Osteoblast (primary cell): ENCODE results near the gene KDM6B. TPM values are rescaled to one million over a fixed set of nuclear protein-coding genes. Genes with fewer than 3 reads are reported as not detected.

ENCODE experiments used
- DNase-seq: peaks from one replicate; pipeline ENCODE4 v3.0.0; 2011; ENCODE audit warnings: low spot score, mixed read lengths; ENCODE audit not compliant: insufficient read length; ENCODE audit errors: missing footprints
- H2AFZ ChIP-seq: 2 replicates; pipeline ENCODE4 v1.6.0; 2011; ENCODE audit warnings: mild to moderate bottlenecking, low read length
- H3K27ac ChIP-seq: 2 replicates; pipeline ENCODE4 v1.5.1; 2011; ENCODE audit warnings: mild to moderate bottlenecking, low read depth, low read length, moderate library complexity
- H3K27me3 ChIP-seq: 2 replicates; pipeline ENCODE4 v1.6.0; 2012; ENCODE audit warnings: mild to moderate bottlenecking, control low read depth, inconsistent platforms, low read length, moderate library complexity; ENCODE audit not compliant: insufficient read depth
- H3K36me3 ChIP-seq: 2 replicates; pipeline ENCODE4 v1.5.1; 2011; ENCODE audit warnings: mild to moderate bottlenecking, low read length, control low read depth, moderate library complexity; ENCODE audit not compliant: insufficient read depth
- H3K4me1 ChIP-seq: 2 replicates; pipeline ENCODE4 v1.5.1; 2011; ENCODE audit warnings: mild to moderate bottlenecking, low read length, control low read depth, moderate library complexity; ENCODE audit not compliant: insufficient read depth
- H3K4me2 ChIP-seq: 2 replicates; pipeline ENCODE4 v1.6.0; 2011; ENCODE audit warnings: mild to moderate bottlenecking, low read length; ENCODE audit not compliant: insufficient read depth
- H3K4me3 ChIP-seq: fragments of 200-600 bp; sonication (generic); 3 replicates; pipeline ENCODE4 v1.5.1; 2012; ENCODE audit warnings: mild to moderate bottlenecking, low read length, inconsistent platforms; ENCODE audit not compliant: insufficient read depth
- H3K79me2 ChIP-seq: 2 replicates; pipeline ENCODE4 v1.6.0; 2012; ENCODE audit warnings: mild to moderate bottlenecking, low read length, control low read depth, inconsistent platforms; ENCODE audit not compliant: insufficient read depth
- H3K9me3 ChIP-seq: 2 replicates; pipeline ENCODE4 v1.5.1; 2011; ENCODE audit warnings: low read depth, low read length, control low read depth
- H4K20me1 ChIP-seq: 2 replicates; pipeline ENCODE4 v1.6.0; 2012; ENCODE audit warnings: mild to moderate bottlenecking, low read length, control low read depth; ENCODE audit not compliant: insufficient read depth
- CTCF ChIP-seq: IDR thresholded peaks from 2 replicates; pipeline ENCODE4 v1.5.1; 2011; ENCODE audit warnings: mild to moderate bottlenecking, low read depth, low read length, moderate library complexity; ENCODE audit errors: extremely low read depth
- total RNA-seq: library from RNA; depleted of rRNA; stranded (reverse); fragments of >200 nt; gene quantifications from 2 replicates; pipeline ENCODE4 v1.2.3, GENCODE V29; 2012

Gene KDM6B
- total RNA-seq, 1 donor, result 12.3 TPM

GRCh38 chr17:7852262-7852670 is 18.2 kb downstream of the KDM6B start:
- Histone ChIP-seq H3K36me3 (peaks cover 46% of the 10 kb centered on the region), H2AFZ (no peak overlapping the region)
- no peak for TF ChIP-seq CTCF

GRCh38 chr17:7852919-7853690 is 19.1 kb downstream of the KDM6B start:
- no peak overlapping the region for H3K4me2 ChIP-seq
- no peak for DNase-seq
- peaks cover 12% of the 10 kb centered on the region for H3K79me2 ChIP-seq
- peaks cover 43% of the 10 kb centered on the region for H3K36me3 ChIP-seq
- H3K4me1 ChIP-seq, result peaks cover 19% of the 10 kb centered on the region
- no peak overlapping the region for H3K27ac ChIP-seq
- TF ChIP-seq CTCF, result no peak
- no peaks in the 10 kb centered on the region for H3K9me3 ChIP-seq
- H4K20me1 ChIP-seq, result peaks cover 34% of the 10 kb centered on the region
- no peaks in the 10 kb centered on the region for H3K27me3 ChIP-seq
- no peak overlapping the region for H2AFZ ChIP-seq
- no peak overlapping the region for H3K4me3 ChIP-seq

More at GRCh38 chr17:7852262-7852670, 18.2 kb downstream of the KDM6B start:
- Histone ChIP-seq H3K9me3 (no peaks in the 10 kb centered on the region), H3K27me3 (no peaks in the 10 kb centered on the region), H3K4me3 (no peak overlapping the region), H4K20me1 (peaks cover 34% of the 10 kb centered on the region), H3K4me1 (peaks cover 19% of the 10 kb centered on the region), H3K27ac (no peak overlapping the region), H3K4me2 (no peak overlapping the region), H3K79me2 (peaks cover 11% of the 10 kb centered on the region)
- DNase-seq, result no peak

GRCh38 chr17:7853691-7854038 is 19.6 kb downstream of the KDM6B start:
- Histone ChIP-seq H3K27ac (no peak overlapping the region), H2AFZ (no peak overlapping the region), H3K9me3 (no peaks in the 10 kb centered on the region), H4K20me1 (peaks cover 34% of the 10 kb centered on the region), H3K4me3 (no peak overlapping the region), H3K79me2 (peaks cover 17% of the 10 kb centered on the region), H3K36me3 (peaks cover 41% of the 10 kb centered on the region), H3K4me2 (no peak overlapping the region), H3K4me1 (peaks cover 22% of the 10 kb centered on the region), H3K27me3 (no peaks in the 10 kb centered on the region)
- DNase-seq, result no peak
- no peak for TF ChIP-seq CTCF

GRCh38 chr17:7854078-7854777 is 20.2 kb downstream of the KDM6B start:
- Histone ChIP-seq H3K9me3 (no peaks in the 10 kb centered on the region), H3K4me1 (peaks cover 27% of the 10 kb centered on the region), H2AFZ (no peak overlapping the region), H3K4me2 (no peak overlapping the region), H3K79me2 (peaks cover 20% of the 10 kb centered on the region), H3K4me3 (no peak overlapping the region), H4K20me1 (peaks cover 31% of the 10 kb centered on the region), H3K27me3 (no peaks in the 10 kb centered on the region), H3K36me3 (peaks cover 38% of the 10 kb centered on the region), H3K27ac (no peak overlapping the region)
- no peak for TF ChIP-seq CTCF
- DNase-seq, result no peak
